SK-N-SH treated with all-trans-retinoic acid at 6 μM for 48 hours (cell line): ENCODE data around the gene KLHL3.

Experiments used
- ARNTL ChIP-seq: fragments of 450-650 bp; formaldehyde crosslinking; IDR thresholded peaks from 2 replicates; pipeline ENCODE4 v1.5.0; 2020; ENCODE audit warnings: low read depth, mild to moderate bottlenecking, moderate library complexity, borderline replicate concordance
- BACH2 ChIP-seq: fragments of 250-450 bp; sonication (Bioruptor Pico); IDR thresholded peaks from 2 replicates; pipeline ENCODE4 v1.9.0; 2021; ENCODE audit warnings: mild to moderate bottlenecking, borderline replicate concordance
- CSDC2 ChIP-seq: fragments of 250-450 bp; sonication (Bioruptor Pico); IDR thresholded peaks from 2 replicates; pipeline ENCODE4 v1.5.0; 2020; ENCODE audit warnings: mild to moderate bottlenecking, moderate library complexity
- PPARA ChIP-seq: fragments of 250-450 bp; sonication (Bioruptor Pico); IDR thresholded peaks from 2 replicates; pipeline ENCODE4 v1.5.0; 2020; ENCODE audit warnings: mild to moderate bottlenecking, borderline replicate concordance
- RARB ChIP-seq: fragments of 250-450 bp; sonication (Bioruptor Pico); IDR thresholded peaks from 2 replicates; pipeline ENCODE4 v1.8.0; 2021; ENCODE audit warnings: mild to moderate bottlenecking, moderate library complexity
- TCF4 ChIP-seq: fragments of 250-450 bp; sonication (Bioruptor Pico); IDR thresholded peaks from 2 replicates; pipeline ENCODE4 v1.8.0; 2021; ENCODE audit warnings: mild to moderate bottlenecking, moderate library complexity, borderline replicate concordance
- TOX ChIP-seq: fragments of 250-450 bp; sonication (Bioruptor Pico); IDR thresholded peaks from 2 replicates; pipeline ENCODE4 v1.8.0; 2021; ENCODE audit warnings: mild to moderate bottlenecking, moderate library complexity, borderline replicate concordance
- ZC3H10 ChIP-seq: fragments of 250-450 bp; sonication (Bioruptor Pico); IDR thresholded peaks from 2 replicates; pipeline ENCODE4 v1.5.1; 2021; ENCODE audit warnings: mild to moderate bottlenecking, moderate library complexity
- ZFP3 ChIP-seq: fragments of 250-450 bp; sonication (Bioruptor Pico); IDR thresholded peaks from 2 replicates; pipeline ENCODE4 v1.5.0; 2020; ENCODE audit warnings: mild to moderate bottlenecking, moderate library complexity
- ZFP30 ChIP-seq: fragments of 450-650 bp; formaldehyde crosslinking; IDR thresholded peaks from 2 replicates; pipeline ENCODE4 v1.5.0; 2022; ENCODE audit warnings: mild to moderate bottlenecking, moderate library complexity
- ZNF565 ChIP-seq: fragments of 450-650 bp; formaldehyde crosslinking; conservative IDR thresholded peaks from 2 replicates; pipeline ENCODE4 v1.5.0; 2020; ENCODE audit warnings: low read depth, mild to moderate bottlenecking, moderate library complexity
- TF ChIP-seq, protein P1 (sequence below): fragments of 250-450 bp; sonication (Bioruptor Pico); IDR thresholded peaks from 2 replicates; pipeline ENCODE4 v1.5.1; 2020; ENCODE audit warnings: low read depth, mild to moderate bottlenecking, moderate library complexity

DNA sequence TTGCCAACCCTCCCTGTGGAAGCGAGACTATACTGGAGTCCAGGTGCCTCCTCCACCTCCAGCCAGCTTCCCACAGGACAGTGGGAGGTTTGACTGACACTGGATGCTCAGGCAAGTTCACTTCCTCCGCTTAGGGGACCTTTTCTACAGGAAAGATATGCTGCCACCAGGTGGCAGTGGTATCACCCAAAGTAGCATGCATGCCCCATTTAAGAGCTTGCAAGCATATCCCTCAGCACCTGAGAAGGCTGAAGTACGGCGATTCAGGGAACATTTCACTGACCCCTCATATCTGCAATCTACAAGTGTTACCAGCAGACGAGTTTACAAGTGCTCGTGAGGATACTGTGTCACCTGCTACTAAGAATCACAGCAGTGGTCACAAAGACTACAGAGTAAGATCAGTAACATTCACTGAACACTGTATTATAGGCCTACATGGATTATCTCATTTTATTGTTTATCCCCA, 75.5 kb downstream of the KLHL3 start:
- no peak for TF ChIP-seq TCF4 (CRISPR knock-in tag)
- TF ChIP-seq ARNTL: no peak
- no peak for TF ChIP-seq ZC3H10 (CRISPR knock-in tag)
- no peak for TF ChIP-seq RARB
- TF ChIP-seq, protein P1, sequence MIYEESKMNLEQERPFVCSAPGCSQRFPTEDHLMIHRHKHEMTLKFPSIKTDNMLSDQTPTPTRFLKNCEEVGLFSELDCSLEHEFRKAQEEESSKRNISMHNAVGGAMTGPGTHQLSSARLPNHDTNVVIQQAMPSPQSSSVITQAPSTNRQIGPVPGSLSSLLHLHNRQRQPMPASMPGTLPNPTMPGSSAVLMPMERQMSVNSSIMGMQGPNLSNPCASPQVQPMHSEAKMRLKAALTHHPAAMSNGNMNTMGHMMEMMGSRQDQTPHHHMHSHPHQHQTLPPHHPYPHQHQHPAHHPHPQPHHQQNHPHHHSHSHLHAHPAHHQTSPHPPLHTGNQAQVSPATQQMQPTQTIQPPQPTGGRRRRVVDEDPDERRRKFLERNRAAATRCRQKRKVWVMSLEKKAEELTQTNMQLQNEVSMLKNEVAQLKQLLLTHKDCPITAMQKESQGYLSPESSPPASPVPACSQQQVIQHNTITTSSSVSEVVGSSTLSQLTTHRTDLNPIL (CRISPR knock-in tag): no peak
- no peak for TF ChIP-seq ZFP3
- no peak for TF ChIP-seq ZNF565
- TF ChIP-seq TOX (CRISPR knock-in tag): no peak
- no peak for TF ChIP-seq CSDC2 (CRISPR knock-in tag)
- TF ChIP-seq ZFP30 (CRISPR knock-in tag): no peak
- no peak for TF ChIP-seq BACH2 (CRISPR knock-in tag)
- no peak for TF ChIP-seq PPARA (CRISPR knock-in tag)
